NCI-H187 treated with DMSO at 0.1 percent for 48 hours (cell line): ENCODE results near the gene IL15RA.
"Not testable (repeated sequence)": the region's sequence is repeated elsewhere in the genome, so short reads cannot be mapped to it uniquely, and the experiment has no call there.

Source experiments
- DNase-seq: peaks from one replicate; lab custom pipeline; 2025; lab: John Stamatoyannopoulos, UW

The IL15RA gene

DNA sequence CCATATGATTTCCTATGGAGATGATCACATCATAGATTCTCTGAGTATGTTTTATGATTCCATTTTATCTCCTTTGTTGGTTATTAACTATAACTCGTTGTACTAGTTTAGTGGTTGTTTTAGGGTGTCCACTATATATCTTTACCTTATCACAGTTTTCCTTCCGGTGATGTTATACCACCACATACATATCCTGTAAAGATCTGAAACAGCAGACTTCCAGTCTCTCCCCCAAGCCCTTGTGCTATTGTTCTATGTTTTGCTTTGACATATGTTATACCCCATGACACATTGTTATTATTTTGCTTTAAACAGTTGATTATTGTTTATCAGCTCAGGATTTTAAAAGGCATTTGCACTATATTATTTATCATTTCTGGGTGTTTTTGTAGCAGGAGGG, 7.3 kb downstream of the IL15RA start:
- no peak for DNase-seq

DNA sequence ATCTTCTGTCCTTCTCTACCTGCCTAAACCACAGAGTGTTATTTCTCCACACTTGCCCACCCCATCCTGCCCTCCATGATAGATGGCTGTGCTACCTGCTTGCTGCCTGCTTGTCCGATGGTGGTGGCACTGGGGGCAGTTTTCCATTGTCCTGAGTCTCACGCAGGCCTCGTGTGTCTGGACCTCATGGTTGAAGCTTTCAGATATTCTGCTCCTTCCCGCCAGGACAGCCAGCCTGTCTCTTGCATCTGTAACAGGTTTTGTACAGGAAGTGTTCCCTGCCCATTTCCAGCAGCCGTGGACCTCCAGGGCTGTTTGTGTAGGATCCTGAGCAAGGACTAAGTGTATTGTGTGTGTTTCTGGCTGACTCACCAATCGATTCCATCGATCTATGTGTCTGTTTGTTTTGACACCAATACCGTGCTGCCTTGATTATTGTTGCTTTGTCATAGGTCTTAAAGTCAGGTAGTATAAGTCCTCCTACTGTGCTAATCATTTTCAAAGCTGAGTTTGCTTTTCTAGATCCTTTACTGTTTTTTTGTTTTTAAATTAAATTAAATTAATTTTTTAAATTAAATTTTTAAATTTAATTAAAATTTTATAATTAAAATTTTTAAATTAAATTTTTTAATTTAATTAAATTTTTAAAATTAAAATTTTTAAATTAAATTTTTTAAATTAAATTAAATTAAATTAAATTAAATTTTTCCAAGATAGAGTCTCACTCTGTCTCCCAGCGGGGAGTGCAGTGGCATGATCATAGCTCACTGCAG, 8.5 kb downstream of the IL15RA start:
- DNase-seq, result no peak

DNA sequence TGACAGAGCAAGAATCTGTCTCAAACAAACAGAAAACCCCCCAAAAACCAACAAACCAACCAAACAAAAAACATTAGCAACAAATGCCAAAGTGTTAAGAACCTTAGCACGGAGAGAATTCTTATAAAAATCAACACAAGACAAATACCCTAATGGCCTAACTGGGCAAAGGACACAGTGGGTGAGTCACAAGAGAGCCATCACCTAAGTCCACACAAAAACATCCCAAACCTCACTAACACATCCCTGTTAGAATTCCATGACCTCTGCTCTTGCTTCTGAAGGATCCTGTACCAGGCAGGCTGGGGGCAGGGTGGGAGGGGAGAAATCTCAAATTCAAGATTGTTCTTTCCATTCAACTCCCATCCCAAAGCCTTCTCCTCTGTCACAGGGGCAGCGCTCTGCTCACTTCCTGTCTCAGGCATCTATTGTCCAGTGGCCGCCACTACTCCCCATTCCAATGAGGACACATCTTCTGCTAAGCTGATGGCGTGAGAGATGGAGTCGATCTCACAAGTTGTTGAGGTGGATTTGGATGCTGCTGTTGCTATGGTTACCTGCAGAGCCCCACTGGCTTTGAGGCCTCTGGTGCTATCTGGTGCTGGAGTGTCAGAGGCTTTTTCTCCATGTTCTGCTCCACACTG, 9.2 kb downstream of the IL15RA start:
- DNase-seq, result no peak

DNA sequence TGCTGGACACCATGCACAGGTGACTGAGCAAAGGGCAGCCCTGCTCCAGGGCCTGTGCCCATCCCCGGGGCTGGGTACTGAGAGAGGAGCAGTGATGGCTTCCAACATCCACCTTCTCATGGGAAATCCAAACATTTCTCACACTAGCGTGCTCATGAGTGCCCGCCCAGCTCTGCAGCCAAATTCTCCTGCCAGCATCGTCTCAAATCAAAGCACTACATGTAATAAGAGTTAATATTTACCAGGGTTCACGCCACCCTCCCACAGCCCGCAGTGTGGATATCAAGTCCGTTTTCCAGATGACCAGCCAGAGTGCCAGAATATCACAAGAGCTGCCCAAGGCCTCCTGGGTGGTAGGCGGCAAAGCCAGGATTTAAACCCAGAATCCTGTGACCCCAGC, 12.1 kb downstream of the IL15RA start:
- DNase-seq, result no peak

DNA sequence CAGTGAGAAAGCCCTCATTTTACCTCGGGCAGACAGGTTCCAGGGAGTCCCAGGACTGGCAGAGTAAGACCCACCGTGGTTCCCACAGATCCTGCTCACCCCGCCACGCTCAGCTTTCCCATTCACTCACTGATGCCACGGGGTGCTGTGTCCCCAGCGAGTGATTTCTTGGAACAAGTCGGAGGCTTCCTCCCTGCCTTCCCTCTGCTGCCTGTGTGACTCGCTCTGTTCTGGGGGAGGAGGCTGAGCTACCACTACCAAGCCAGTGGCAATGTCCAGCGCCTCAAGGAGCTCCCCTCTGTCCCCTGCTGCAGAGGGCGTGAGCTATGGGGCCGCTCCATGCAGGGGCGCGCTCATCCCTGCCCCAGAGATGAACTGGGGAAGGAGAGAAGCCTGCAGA, 12.6 kb downstream of the IL15RA start:
- no peak for DNase-seq

DNA sequence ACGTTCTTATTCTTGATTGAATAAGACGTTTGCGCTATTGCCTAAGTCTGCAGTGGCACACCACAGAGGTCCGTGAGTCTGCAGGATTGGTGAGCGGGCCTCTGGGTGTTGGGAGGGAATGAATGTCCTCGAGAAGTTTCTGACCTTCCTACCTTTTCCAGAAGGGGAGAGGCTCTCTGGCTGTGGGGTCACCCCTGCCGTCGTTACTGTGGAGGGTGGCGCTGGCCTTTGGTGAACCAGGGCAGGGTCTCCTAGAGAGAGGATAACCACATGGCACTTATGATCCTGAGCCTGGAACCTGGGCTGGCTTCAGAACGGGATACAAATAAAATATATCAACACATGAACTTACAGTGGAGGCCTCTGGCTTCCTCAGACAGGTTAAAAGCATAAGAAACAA, 13.8 kb downstream of the IL15RA start:
- DNase-seq, result no peak

DNA sequence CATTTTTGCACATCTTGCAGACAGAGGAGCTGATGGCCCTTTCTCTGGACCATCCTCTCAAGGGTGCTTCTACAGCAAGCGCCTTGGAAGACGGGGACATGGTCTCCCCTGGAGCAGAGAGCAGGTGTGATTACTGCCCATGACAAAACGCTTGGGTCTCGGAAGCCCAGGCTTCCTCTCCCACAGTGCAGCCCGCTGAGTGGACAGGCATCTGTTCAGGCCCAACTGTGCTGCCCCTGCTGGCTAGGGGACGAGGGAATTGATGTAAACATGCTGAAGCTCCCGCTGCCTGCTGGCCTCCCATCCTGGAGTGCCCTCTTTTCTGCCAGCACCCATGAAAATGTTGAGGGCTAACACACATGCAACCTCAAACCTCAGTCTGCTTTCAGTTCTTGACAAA, 14.3 kb downstream of the IL15RA start:
- no peak for DNase-seq

DNA sequence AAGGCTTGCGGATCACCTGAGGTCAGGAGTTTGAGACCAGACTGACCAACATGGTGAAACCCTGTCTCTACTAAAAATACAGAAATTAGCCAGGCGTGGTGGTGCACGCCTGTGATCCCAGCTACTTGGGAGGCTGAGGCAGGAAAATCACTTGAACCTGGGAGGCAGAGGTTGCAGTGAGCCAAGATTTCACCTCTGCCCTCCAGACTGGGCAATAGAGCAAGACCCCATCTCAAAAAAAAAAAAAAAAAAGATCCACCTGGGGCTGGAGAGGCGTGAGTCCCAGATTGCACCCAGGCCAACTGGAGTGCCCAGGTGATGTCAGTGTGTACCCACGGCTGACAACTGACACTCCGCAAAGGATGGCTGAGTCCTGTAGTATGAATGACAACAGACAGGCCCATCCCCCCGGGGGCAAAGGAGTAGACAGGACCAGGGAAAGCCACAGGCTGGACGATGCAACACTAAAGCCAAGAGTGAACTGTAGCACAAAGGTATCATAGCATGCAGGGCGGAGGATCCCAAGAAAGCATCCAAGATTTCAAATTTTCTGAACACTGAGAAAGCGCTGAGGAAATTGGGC, 14.9 kb downstream of the IL15RA start:
- not testable (repeated sequence) for DNase-seq

DNA sequence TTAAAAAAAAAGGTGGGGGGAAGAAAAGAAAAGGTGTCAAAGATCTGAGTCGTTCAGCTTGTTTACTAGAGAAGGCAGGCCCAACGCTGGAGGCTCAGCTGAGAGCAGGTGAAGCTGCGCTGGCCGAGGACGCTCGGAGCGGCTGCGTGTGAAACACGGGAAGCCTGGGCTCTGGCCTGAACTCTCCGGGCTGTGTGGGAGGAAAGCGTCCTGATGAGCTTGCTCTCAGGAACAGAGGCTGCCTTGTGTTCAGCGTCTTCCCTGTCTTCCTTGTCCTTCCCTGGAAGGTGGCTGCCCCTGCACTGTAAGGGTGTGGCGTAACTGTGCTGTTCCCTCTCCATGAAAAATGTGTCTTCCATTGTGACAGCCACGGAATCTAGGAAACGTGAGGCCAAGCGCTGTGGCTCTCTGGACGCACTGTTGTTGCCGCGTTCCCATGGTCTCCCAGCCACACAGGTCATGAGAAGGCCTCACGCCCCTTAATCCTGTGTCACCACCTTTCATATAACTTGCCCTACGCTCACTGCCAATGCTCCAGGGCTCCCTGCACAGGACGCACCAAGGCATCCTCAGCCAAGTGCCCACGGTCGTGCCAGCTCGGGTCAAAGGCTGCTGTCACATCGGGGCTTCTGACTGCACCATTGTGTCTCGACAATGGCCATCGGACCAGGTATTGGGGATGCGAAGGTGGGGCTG, 15.8 kb downstream of the IL15RA start:
- no peak for DNase-seq

DNA sequence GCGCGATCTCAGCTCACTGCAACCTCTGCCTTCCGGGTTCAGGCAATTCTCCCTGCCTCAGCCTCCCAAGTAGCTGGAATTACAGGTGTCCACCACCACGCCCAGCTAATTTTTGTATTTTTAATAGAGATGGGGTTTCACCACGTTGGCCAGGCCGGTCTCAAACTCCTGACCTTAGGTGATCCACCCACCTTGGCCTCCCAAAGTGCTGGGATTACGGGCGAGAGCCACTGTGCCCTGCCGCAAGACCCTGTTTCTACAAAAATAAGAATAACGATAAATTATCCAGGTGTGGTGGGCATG, 16.4 kb downstream of the IL15RA start:
- not testable (repeated sequence) for DNase-seq

DNA sequence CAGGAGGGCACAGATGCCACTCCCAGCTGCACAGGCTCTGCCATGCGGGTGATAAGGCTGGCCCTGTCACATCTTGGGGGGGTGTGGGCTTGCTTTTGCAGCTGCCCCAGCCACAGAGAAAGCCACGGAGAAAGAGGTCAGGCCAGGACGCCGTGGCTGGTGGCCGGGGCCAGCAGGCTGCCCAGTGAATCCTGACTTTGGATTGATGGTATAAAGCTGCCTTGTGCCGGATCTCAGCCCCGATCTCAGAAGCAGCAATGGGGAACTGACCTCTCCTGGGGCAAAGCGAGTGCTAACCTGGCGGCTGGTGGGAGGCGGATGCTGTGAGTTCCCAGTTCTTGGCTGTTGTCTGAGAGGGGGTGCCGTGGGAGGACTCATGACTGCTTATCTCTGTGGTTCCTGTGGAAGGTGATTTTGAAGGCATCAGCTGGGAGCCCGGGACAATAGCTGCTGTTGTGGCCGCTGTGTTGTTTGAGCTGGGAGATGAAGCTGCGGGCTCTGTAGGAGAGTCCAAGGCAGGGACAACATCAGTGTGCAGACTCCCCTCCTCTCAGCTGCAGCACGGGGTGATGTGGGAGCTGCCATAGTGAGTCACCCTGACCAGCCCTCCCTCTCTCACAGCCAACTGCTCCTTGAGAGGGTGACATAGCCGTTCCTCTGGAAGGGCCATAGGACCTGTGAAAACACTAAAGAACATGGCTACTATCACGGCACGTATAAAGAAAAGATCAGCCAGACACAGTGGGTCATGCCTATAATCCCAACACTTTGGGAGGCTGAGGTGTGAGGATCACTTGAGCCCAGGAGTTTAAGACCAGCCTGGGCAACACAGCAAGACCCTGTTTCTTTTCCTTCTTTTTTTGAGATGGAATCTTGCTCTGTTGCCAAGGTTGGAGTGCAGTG, 17.0 kb downstream of the IL15RA start:
- DNase-seq, result no peak

DNA sequence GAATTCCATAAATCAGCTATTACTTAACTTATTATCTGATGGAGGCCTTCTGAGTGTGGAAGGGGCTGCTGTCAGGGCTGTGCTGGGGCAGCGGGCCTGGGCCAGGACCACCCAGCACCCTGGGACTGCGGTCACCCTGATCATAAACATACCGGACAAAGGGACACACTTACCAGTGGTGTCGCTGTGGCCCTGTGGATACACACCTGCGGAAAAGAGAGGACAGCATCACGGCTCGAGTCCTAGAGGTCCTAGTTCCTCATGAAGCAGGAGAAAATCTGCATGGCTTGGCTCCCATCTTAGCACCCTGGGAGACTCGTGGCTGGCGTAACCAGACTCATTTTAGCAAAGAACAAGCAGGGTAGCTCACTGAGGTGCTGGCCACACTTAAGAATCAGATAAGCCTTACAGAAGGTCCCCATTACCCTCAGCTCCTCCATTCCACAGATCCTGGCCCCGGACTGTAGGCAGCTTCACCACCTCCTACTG, 17.7 kb downstream of the IL15RA start:
- no peak for DNase-seq

DNA sequence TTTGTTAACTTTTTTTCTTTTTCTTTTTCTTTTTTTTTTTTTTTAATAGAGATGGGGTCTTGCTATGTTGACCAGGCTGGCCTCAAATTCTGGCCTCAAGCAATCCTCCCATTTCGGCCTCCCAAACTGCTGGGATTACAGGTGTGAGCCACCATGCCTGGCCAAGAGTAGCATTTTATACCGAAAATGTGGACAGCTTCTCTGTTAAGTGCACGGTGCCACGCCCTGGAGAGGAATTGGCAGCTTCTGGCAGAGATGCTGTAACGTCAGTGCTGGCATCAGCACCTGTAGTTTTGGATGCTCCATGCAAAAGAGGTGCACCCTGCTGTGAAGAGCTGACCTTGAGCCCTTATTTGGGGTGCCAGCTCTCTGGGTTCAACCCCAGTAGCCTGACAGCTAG, 18.2 kb downstream of the IL15RA start:
- DNase-seq, result no peak

DNA sequence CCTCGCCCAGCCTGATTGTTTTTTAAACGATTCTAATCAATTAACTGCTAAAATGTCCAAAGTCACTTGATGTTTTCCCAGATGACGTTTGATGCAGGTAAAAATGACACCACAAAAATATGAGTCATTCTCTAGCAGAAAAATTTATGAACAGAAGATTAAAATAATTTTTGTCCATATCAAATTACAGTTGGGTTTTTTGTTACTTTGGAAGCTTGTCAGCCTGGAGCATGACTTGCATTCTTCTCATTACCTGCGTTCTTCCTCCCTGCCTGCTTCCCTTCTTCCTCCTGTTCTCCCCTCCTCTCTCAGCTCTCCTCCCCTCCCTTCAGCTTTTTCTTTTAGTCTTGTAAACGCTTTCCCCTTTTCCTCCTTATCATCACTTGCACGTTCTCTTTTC, 18.7 kb downstream of the IL15RA start:
- DNase-seq, result no peak

DNA sequence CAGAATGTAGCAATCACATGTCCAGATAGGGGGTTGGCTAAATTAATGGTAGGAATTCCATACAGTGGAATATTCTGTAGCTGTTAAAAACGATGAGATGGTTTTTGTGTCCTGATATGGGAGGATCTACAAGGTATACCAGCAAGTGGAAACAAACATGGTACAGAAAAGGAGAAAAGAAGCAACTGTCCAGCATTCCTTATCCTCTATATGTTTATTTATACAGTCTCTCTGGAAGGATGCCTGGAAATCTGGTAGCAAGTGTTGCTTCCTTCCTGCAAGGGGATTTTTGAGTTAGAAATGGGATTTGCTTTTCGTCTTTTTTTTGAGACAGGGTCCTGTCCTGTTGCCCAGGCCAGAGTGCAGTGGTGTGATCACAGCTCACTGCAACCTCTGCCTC, 19.3 kb downstream of the IL15RA start:
- DNase-seq, result no peak

DNA sequence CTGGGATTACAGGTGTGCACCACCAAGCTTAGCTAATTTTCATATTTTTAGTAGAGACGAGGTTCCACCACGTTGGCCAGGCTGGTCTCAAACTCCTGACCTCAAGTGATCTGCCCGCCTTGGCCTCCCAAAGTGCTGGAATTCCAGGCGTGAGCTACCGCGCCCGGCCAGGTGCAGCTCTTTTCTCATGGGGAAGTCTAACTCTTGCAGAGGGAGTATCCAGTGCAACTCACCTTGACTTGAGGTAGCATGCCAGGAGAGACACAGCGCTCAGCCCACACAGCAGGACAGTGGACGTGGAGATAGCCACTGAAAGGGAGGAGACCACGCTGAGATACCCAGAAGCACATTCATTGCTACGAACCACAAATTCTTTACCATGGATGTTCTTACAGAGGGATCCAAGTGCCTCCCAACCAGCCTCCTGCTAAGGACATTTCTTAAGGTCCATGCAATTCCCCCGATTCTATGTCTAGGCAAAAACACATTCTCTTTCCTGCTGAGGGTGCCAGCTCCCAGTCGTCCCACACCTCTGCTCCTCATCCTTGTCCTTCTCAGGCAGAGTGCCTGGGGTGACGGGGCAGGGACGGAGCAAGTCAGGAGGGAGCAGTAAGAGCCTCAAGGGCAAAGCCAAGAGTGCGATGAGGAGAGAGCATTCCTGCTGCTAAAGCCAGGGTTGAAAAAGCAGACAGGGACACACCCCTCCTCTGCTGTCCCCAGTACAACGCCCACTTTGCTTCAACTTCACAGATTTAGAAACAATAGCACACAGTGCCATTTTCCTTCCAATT, 21.0 kb downstream of the IL15RA start:
- no peak for DNase-seq

DNA sequence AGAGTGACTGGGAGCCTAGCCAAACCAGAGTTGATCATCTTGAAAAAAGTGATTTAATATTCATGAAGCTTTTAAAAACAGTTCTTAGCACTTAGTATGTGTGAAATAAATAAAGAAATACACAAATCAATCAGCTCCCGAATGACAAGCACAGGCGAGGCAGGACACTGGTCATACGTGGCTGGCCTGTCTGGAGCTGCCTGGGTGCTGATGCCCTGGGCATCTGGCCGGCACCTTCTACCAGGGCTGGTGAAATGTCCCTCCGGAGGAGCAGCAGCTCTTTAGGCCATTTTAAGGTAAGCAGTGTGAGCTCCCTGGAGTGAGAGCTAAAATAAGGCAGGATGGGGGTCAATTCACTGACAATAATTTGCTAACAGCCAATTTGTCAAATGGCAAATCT, 23.7 kb downstream of the IL15RA start:
- no peak for DNase-seq

DNA sequence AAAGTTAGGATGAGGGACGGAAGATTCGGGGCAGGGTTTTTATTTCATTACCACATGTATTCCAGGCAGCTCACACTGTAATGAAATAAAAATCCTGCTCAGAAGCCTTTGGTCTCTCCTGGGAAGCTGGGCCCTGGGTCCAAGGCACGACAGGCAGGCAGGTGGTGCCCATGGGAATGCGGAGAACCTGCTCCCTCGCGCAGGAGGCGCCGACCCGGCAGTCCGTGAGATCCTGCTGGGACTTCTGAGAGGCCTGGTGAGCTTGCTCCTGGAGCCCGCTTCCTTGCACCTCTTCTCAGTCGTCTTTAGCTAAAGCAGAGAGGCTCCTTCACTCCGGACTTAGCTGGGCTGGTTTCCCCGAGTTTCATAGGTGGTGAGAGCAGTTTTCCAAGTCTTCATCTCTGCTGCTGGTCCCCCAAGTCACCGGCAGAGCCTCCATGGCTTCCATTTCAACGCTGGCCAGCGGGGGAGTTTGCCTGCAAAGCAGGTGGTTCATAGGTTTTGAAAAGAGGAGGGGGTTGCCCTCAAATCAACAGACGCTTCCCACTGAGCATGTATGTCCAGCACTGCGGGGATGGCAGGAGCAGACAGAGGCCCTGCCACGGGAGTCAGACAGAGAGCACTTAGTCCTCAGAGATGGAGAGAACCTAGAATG, 24.5 kb downstream of the IL15RA start:
- DNase-seq, result no peak

DNA sequence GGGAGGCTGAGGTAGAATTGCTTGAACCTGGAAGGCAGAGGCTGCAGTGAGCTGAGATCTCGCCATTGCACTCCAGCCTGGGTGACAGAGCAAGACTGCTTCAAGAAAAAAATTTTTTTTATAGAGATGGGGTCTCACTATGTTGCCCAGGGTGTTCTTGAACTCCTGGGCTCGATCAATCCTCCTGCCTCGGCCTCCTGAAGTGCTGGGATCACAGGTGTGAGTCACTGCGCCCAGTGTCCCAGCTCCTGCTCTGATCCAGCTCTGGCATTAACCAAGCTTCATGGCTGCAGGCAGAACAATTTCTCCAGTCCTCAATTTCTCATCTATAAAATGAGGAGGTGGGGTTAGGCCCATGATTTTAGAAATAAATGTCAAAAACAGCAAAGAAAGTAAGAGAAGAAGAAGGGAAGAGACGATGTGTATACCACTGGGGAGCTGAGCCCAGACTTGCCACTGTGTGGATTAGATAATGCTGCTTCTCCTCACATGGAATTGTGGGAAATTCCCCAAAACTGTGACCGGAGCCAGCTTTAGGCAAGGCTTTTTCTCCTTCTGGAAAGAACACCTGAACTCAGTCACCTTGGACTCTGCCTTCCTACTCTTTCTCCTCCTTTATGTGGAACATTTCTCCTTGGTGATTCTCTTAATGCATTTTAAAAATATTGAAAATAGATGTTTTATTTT, 25.5 kb downstream of the IL15RA start:
- DNase-seq, result no peak

DNA sequence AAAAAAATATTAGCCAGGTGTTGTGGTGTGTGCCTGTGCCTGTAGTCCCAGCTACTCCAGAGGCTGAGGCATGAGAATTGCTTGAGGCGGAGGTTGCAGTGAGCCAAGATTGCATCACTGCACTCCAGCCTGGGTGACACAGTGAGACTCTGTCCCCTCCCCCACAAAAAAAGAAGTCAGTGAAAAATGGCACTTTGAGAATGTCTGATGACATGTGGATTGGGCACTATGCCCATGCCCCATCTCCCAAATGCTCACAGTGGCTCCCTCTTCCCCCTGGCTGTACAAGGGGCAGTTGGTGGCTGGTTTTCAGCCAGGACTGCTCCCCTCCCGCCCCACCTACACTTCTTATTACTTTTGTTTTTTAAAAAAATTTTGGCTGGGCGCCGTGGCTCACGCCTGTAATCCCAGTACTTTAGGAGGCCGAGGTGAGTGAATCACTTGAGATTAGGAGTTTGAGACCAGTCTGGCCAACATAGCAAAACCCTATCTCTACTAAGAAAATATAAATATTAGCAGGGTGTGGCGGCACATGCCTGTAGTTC, 26.1 kb downstream of the IL15RA start:
- no peak for DNase-seq
